ENCODE data around the gene SVOP.
"Not testable (repeated sequence)": the region's sequence is repeated elsewhere in the genome, so short reads cannot be mapped to it uniquely, and the experiment has no call there.

Gene SVOP

GRCh38 chr12:109004017-109004416 lies 16.9 kb downstream of the SVOP start:
- no peak for TF ChIP-seq GATA1 (IDR thresholded peaks at IDR 0.05; ENCODE audit: low read depth, low read length)
- no peak for TF ChIP-seq POLR2A (IDR thresholded peaks at IDR 0.05; ENCODE audit: low read length)
- no peak for DNase-seq

GRCh38 chr12:108996320-108996719 lies 24.5 kb downstream of the SVOP start:
- DNase-seq = no peak
- TF ChIP-seq GATA1 (IDR thresholded peaks at IDR 0.05; ENCODE audit: low read depth, low read length) (no peak), POLR2A (IDR thresholded peaks at IDR 0.05; ENCODE audit: low read length) (no peak)

- DNase-seq = no peak
- TF ChIP-seq POLR2A (IDR thresholded peaks at IDR 0.05; ENCODE audit: low read length) (no peak), GATA1 (IDR thresholded peaks at IDR 0.05; ENCODE audit: low read depth, low read length) (no peak)
Measured at GRCh38 chr12:108995370-108995992, 25.4 kb downstream of the SVOP start.

GRCh38 chr12:108990103-108990502 lies 30.8 kb downstream of the SVOP start:
- not testable (repeated sequence) for DNase-seq

- TF ChIP-seq GATA1 (IDR thresholded peaks at IDR 0.05; ENCODE audit: low read depth, low read length) (no peak), POLR2A (IDR thresholded peaks at IDR 0.05; ENCODE audit: low read length) (no peak)
- DNase-seq = no peak
Measured at GRCh38 chr12:108989376-108989775, 31.5 kb downstream of the SVOP start.

GRCh38 chr12:108985750-108986149 lies 35.1 kb downstream of the SVOP start:
- TF ChIP-seq POLR2A (IDR thresholded peaks at IDR 0.05; ENCODE audit: low read length) = no peak
- DNase-seq = no peak

GRCh38 chr12:108983227-108983626 lies 37.6 kb downstream of the SVOP start:
- DNase-seq = peak; percentile 37 to 56
- TF ChIP-seq POLR2A (IDR thresholded peaks at IDR 0.05; ENCODE audit: low read length) (no peak), GATA1 (IDR thresholded peaks at IDR 0.05; ENCODE audit: low read depth, low read length) (no peak)

- no peak for DNase-seq
- no peak for TF ChIP-seq GATA1 (IDR thresholded peaks at IDR 0.05; ENCODE audit: low read depth, low read length)
- no peak for TF ChIP-seq POLR2A (IDR thresholded peaks at IDR 0.05; ENCODE audit: low read length)
Measured at GRCh38 chr12:108982621-108983219, 38.1 kb downstream of the SVOP start.

GRCh38 chr12:108981835-108982234 lies 39.0 kb downstream of the SVOP start:
- DNase-seq = no peak
- TF ChIP-seq POLR2A (IDR thresholded peaks at IDR 0.05; ENCODE audit: low read length) (no peak), GATA1 (IDR thresholded peaks at IDR 0.05; ENCODE audit: low read depth, low read length) (no peak)

- DNase-seq = no peak
Measured at GRCh38 chr12:108980831-108981618, 39.8 kb downstream of the SVOP start.

GRCh38 chr12:108977360-108977759 lies 43.5 kb downstream of the SVOP start:
- TF ChIP-seq POLR2A (IDR thresholded peaks at IDR 0.05; ENCODE audit: low read length) (no peak), GATA1 (IDR thresholded peaks at IDR 0.05; ENCODE audit: low read depth, low read length) (no peak)
- DNase-seq = no peak

More at GRCh38 chr12:108980831-108981618, 39.8 kb downstream of the SVOP start:
- TF ChIP-seq POLR2A (IDR thresholded peaks at IDR 0.05; ENCODE audit: low read length) = no peak
- TF ChIP-seq GATA1 (IDR thresholded peaks at IDR 0.05; ENCODE audit: low read depth, low read length) = no peak

- TF ChIP-seq POLR2A (IDR thresholded peaks at IDR 0.05; ENCODE audit: low read length) = no peak
- TF ChIP-seq GATA1 (IDR thresholded peaks at IDR 0.05; ENCODE audit: low read depth, low read length) = no peak
- no peak for DNase-seq
Measured at GRCh38 chr12:108975024-108975593, 45.8 kb downstream of the SVOP start.

GRCh38 chr12:108973629-108974152 lies 47.2 kb downstream of the SVOP start:
- DNase-seq = no peak
- no peak for TF ChIP-seq POLR2A (IDR thresholded peaks at IDR 0.05; ENCODE audit: low read length)
- TF ChIP-seq GATA1 (IDR thresholded peaks at IDR 0.05; ENCODE audit: low read depth, low read length) = no peak

- TF ChIP-seq GATA1 (IDR thresholded peaks at IDR 0.05; ENCODE audit: low read depth, low read length) (no peak), POLR2A (IDR thresholded peaks at IDR 0.05; ENCODE audit: low read length) (no peak)
- DNase-seq = no peak
Measured at GRCh38 chr12:108972358-108972757, 48.5 kb downstream of the SVOP start.
